Endothelial cell (in vitro differentiated cells): Measurements from ENCODE around the gene KLK13. TPM values are rescaled to one million over a fixed set of nuclear protein-coding genes. Genes with fewer than 3 reads are reported as not detected.

Experiments used
- DNase-seq: peaks from one replicate; pipeline ENCODE4 v3.0.0; 2021; ENCODE audit warnings: low spot score
- H3K27ac Mint-ChIP-seq: one replicate; pipeline ENCODE4 v1.8.0; 2021; ENCODE audit warnings: mixed read lengths, inconsistent platforms; ENCODE audit not compliant: unreplicated experiment
- H3K27me3 Mint-ChIP-seq: one replicate; pipeline ENCODE4 v1.8.0; 2021; ENCODE audit warnings: mild to moderate bottlenecking, moderate library complexity, mixed read lengths, inconsistent platforms; ENCODE audit not compliant: unreplicated experiment
- H3K36me3 Mint-ChIP-seq: one replicate; pipeline ENCODE4 v1.8.0; 2021; ENCODE audit warnings: mild to moderate bottlenecking, low read depth, mixed read lengths, inconsistent platforms; ENCODE audit not compliant: unreplicated experiment
- H3K4me1 Mint-ChIP-seq: one replicate; pipeline ENCODE4 v1.8.0; 2021; ENCODE audit warnings: mild to moderate bottlenecking, mixed read lengths, inconsistent platforms; ENCODE audit not compliant: unreplicated experiment
- H3K4me3 Mint-ChIP-seq: one replicate; pipeline ENCODE4 v1.8.0; 2021; ENCODE audit warnings: mild to moderate bottlenecking, mixed read lengths, inconsistent platforms; ENCODE audit not compliant: unreplicated experiment
- H3K9me3 Mint-ChIP-seq: one replicate; pipeline ENCODE4 v1.8.0; 2021; ENCODE audit warnings: mixed read lengths, inconsistent platforms; ENCODE audit not compliant: unreplicated experiment
- CTCF ChIP-seq: fragments of 200-600 bp; sonication (generic); IDR thresholded peaks from one replicate; pipeline ENCODE4 v1.5.0; 2021; ENCODE audit warnings: antibody characterized with exemption; ENCODE audit not compliant: unreplicated experiment
- total RNA-seq: library from RNA; stranded (reverse); fragmentation: NEBNext Ultra II Directional; extraction: Animal tissue kit (Norgen Biotek cat#: 25700); gene quantifications from one replicate; pipeline ENCODE4 v1.2.1, GENCODE V29; 2021; ENCODE audit not compliant: unreplicated experiment

KLK13 gene
- total RNA-seq, 1 donor from 2014 or later, result 0.67 TPM

- Mint-ChIP-seq H3K27me3 (peaks cover 8% of the 10 kb centered on the region), H3K9me3 (no peaks in the 10 kb centered on the region), H3K27ac (no peak overlapping the region), H3K4me1 (no peaks in the 10 kb centered on the region), H3K4me3 (no peak overlapping the region), H3K36me3 (no peaks in the 10 kb centered on the region)
- DNase-seq, result no peak
- TF ChIP-seq CTCF, result no peak
Measured at GRCh38 chr19:51036519-51036918, 28.4 kb downstream of the KLK13 start.

GRCh38 chr19:51034704-51035103 is 30.2 kb downstream of the KLK13 start, which contains the start of gene KLK12:
TSS of gene KLK12 (minus strand) at chr19:51035002. CDS start at chr19:51034621, 381 bp downstream.
- Mint-ChIP-seq H3K9me3 (no peaks in the 10 kb centered on the region), H3K4me1 (no peaks in the 10 kb centered on the region), H3K36me3 (no peaks in the 10 kb centered on the region), H3K4me3 (no peak within 1 kb of the TSS), H3K27ac (peak within 1 kb of the TSS; percentile 44), H3K27me3 (peaks cover 10% of the 10 kb centered on the region)
- TF ChIP-seq CTCF, result no peak
- DNase-seq, result no peak

- peaks cover under 1% of the 10 kb centered on the region for H3K4me1 Mint-ChIP-seq
- H3K36me3 Mint-ChIP-seq, result no peaks in the 10 kb centered on the region
- no peak overlapping the region for H3K4me3 Mint-ChIP-seq
- no peak for TF ChIP-seq CTCF
- DNase-seq, result no peak
- no peak overlapping the region for H3K27ac Mint-ChIP-seq
- H3K27me3 Mint-ChIP-seq, result peaks cover 11% of the 10 kb centered on the region
- H3K9me3 Mint-ChIP-seq, result no peaks in the 10 kb centered on the region
Measured at GRCh38 chr19:51031880-51032225, 33.0 kb downstream of the KLK13 start.

- no peak overlapping the region for H3K27ac Mint-ChIP-seq
Measured at GRCh38 chr19:51031220-51031879, 33.5 kb downstream of the KLK13 start.

More at GRCh38 chr19:51031220-51031879, 33.5 kb downstream of the KLK13 start:
- Mint-ChIP-seq H3K4me1 (peaks cover 2% of the 10 kb centered on the region), H3K27me3 (peaks cover 11% of the 10 kb centered on the region), H3K36me3 (no peaks in the 10 kb centered on the region), H3K4me3 (no peak overlapping the region), H3K9me3 (no peaks in the 10 kb centered on the region)
- no peak for TF ChIP-seq CTCF
- DNase-seq, result no peak
